GM19351 (cell line): Measurements from ENCODE around the gene ARAP1.
"Not testable (repeated sequence)": the region's sequence is repeated elsewhere in the genome, so short reads cannot be mapped to it uniquely, and the experiment has no call there.

ENCODE experiments used
- ATAC-seq: cut with Tn5 transposase; IDR thresholded peaks from one replicate; pipeline ENCODE4 v1.9.1; 2021; ENCODE audit warnings: mild to moderate bottlenecking, moderate library complexity; ENCODE audit not compliant: unreplicated experiment

Gene ARAP1

DNA sequence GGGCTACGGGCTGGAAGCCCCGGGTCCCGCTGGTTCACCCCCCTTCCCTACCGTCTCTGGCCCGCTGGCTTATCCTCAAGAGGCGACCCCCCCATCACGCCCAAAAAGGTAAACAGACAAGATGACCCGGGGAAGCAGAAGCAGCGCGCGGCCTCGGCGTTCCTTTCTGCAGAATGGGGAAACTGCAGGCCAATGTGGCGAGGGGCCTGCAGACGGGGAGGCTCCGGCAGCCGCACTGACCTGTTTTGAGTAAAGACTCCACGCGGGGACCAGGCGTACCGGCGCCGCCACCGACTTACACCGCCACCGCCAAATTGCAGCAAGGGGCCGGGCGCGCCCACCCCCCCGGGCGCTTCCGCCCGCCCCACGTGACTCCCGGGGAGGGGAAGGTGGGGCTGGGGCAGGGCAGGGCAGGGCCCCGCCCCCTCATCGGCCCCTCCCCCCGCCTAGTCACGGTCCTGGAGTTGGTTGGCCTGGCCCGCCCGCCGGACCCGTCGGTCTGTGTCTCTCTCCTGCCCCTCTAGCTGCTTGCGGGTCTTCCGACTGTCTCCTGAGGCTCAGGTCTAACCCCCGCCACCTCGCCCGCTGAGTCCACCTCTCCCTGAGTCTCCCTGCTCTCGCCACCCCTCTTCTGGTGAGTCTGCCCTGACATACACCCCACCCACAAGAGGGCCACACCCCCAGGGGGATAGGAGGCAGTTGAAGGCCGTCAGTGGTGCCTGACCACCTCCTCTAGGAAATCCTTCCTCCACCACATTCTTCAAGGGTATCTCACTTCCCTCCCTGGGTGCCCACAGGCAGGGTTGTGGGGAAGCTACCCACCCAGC lies at the start of gene ARAP1:
TSS of gene ARAP1 (minus strand) at position 321 of the 827 bp plus-strand sequence. CDS start 25,280 bp downstream, outside the sequence.
- peak; percentile 78 for ATAC-seq

DNA sequence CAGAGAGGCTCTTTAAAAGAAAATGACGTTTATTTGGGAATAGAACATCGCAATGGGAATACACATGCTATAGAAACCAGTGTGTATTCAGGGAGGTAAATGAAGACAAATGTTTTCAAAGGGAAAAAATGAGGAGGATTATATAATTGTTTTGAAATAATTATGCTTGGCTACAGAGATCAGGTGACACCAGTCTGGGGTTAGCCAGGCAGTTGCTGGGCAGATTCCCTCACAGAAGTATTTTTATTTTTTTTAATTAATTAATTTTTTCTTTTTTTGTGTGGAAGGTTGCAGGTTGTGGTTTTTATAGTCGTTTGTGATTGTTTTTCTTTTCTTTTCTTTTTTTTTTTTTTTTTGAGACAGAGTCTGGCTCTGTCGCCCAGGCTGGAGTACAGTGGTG lies 47.2 kb upstream of the ARAP1 start:
- no peak for ATAC-seq

DNA sequence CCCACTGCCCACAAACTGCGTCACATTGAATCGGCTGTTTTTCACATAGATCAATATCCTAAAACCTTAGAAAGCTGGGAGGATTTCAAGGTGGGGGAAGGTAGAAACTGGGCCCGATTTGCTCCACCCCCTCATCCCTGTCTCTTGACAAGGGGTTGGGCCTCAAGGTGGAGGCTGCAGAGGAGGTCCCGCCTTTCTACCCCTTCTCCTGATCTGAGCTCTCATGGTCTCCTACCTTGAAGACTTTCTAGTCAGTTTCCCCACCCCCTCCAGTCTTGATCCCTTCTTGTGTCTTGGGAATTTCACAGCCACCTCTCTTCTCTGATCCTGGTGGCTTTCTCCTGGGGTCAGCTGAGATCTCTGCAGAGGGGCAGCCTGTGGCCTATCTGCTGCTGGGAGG lies 46.2 kb upstream of the ARAP1 start:
- no peak for ATAC-seq

DNA sequence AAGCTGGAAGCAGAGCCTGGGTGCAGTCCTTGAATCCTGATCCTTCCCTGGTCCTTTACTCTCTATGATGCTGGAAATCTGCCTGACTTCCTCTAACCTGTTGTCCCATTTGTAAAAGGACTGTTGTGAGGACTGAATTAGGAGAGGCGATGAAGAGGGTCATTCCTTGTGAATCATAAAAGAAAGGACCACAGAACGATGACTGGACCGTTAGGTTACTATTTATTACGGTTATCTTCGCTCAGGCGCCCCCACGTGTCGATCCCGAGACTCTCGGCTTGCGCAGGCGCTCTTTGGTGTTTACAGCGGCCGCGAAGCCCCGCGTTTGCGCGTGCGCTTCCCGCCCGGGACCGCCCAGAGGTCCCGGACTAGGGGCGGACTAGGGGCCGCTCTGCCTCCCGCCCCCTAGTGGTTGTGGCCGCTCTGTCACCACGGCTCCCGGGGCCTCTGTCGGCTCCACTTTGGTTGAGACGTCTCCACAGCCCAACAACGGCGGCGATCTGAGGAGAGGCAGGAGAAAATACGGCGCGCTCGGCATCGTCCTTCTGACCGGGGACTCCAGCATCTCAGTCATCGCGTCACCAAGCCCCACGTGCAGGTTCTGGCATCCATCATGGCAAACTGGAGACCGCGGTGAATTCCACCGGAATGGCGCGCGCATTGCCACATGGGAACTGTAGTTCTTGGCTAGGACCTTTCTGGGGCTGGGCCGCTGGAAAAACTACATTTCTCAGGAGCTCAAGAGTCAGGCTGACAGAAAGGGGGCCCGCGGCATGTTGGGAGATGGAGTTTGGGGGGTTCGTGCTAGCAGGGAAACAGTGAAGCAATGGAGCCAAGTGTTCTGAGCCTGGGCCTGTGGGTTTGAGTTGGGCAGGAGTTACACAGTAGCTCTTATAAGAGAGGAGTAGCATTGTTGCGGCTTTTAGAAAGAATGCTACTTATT lies 41.5 kb upstream of the ARAP1 start, which contains the start of gene STARD10:
TSS of gene STARD10 (minus strand) at position 623 of the 943 bp plus-strand sequence. CDS start 12,866 bp downstream, outside the sequence.
- ATAC-seq: peak; percentile 92

DNA sequence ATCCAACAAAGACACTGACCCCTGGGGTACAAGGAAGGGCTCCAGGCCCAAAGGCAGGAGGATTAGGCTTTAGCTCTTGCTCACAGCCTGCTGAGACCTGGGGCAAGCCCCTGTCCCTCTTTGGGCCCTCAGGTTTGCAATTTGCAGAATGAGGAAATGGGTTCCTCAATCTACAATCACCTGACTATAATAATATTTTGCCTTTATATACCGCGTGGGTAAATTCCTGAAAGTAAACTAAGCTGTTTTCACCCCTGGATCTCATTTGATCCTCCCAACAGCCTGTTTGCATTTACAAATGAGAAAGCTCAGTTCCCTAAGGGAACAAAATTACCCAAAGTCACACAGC lies 40.8 kb upstream of the ARAP1 start:
- no peak for ATAC-seq

DNA sequence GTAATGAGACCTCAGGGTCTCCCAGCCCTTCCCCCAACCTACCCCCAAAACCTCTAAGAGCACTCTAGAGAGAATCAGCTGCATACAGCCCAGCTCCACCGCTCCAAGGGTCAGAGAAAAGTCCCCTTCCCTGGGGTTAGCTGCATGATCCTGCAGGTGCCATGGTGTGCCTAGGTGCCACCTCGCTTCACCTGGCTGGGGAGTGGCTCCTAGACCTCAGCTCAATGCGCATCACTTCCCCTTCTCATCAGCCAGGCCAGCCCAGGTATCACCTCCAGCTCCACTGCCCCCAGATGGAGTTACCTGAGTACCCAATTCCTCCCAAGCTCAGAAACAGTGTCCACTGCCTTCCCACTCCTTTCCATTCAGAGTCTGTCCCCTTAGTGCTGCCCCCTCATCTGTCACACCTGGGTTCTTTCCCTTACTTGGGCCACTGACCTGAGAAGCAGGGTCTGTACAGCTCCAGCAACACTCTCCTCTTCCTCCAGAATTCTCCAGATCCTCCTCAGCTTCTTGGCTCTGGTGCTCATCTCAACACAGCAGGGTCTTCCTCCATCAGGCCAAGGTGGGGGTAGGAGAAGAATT lies 40.3 kb upstream of the ARAP1 start:
- no peak for ATAC-seq

DNA sequence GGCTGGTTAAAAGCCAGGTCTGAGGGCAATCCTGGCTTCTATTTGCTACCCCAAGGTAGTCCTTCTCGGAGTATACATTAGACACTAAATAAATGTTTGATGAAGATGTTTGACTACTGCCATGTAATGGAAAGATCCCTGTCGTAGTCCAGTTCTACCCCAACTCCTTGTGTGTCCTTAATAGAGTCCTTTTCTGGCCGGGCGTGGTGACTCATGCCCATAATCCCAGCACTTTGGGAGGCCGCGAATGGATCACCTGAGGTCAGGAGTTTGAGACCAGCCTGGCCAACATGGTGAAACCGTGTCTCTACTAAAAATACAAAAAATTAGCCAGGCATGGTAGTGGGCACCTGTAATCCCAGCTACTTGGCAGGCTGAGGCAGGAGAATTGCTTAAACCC lies 39.0 kb upstream of the ARAP1 start:
- not testable (repeated sequence) for ATAC-seq

DNA sequence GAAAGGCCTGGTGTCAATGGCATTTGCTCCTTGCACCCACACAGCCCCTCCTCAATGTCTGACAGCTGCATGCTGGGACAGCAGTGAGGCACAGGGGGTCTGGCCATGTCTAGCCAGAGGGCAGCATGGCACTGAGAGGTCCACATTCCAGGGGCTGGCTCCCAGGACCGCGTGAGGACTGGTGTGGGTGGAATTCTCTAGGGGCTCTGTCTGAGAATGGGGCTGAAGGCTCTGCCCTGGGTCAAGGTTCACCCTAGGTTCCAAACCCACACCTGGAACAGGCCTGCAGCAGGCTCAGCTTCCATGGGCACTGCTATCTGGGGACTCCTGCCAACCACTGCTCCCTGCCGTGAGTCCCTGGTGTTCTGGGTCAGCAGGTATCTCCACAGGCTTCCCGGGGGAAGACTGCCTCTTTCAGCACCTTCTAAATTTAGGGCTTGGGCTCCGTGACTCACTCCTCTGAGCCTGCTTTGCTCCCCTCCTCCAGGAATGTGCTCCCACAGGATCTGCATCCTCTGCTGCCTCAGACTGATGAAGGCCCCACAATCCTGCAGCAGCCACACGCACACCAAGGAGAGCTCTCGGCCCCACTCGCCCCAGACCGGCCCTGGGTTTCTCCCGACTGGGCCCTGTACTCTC lies 37.4 kb upstream of the ARAP1 start:
- no peak for ATAC-seq

DNA sequence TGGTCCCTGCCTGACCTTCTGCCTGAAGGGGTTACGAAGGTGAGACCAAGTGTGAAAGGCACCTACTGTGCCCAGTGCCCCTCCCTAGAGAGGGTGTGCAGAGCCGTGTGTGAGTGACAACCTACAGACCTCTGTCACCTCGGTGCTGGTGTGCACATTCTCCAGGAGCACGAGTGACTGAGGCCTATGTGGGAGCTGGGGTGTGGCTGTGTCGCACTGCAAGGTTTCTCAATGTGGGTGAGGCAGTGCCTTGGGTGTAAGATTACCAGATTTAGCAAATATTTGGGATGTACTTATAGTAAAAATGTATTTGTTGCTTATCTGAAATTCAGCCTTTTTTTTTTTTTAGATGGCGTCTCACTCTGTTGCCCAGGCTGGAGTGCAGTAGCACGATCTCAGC lies 36.0 kb upstream of the ARAP1 start:
- no peak for ATAC-seq

DNA sequence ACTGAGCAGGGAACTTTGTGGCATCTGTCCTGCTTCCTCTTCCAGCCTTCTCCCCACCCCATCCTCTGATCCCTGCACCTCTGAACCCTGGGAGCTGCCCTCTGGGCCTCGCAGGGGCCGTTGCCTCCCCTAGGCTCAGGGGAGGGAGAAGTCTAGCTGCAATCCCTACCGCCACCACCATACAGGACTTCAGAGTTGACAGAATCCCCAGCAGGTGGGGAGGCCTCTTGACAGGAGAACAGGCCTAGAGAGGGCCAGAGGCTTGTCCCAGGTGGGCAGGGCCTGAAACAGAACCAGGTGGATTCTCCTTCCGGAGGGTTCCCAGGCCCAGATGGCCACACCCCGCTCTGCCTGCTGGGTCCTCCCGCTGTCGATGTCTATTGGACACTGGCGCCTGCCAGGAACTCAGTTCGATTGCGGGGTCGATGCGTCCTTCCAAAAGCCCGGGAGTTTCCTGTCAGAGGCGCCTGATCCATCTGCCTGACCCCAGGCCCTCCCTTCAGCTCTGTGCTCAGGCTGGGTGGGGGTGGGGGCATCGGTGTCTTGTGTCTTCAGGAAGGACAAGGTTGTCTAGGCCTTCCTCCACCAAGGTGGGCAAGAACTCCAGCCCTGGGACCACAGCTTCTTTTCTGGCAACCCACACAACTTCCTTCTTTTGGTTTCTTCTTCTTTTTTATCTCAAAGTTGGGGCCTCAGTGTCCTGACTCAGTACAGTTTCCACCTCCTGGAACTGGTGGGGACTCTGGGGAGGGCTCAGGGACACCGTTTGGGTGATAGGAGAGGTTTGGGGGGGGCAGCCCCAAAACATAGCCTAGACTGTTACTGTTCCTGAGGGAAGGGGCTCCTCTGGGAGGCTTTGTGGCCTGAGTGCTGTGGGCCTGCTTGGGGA lies 35.3 kb upstream of the ARAP1 start:
- peak; percentile 75 for ATAC-seq

DNA sequence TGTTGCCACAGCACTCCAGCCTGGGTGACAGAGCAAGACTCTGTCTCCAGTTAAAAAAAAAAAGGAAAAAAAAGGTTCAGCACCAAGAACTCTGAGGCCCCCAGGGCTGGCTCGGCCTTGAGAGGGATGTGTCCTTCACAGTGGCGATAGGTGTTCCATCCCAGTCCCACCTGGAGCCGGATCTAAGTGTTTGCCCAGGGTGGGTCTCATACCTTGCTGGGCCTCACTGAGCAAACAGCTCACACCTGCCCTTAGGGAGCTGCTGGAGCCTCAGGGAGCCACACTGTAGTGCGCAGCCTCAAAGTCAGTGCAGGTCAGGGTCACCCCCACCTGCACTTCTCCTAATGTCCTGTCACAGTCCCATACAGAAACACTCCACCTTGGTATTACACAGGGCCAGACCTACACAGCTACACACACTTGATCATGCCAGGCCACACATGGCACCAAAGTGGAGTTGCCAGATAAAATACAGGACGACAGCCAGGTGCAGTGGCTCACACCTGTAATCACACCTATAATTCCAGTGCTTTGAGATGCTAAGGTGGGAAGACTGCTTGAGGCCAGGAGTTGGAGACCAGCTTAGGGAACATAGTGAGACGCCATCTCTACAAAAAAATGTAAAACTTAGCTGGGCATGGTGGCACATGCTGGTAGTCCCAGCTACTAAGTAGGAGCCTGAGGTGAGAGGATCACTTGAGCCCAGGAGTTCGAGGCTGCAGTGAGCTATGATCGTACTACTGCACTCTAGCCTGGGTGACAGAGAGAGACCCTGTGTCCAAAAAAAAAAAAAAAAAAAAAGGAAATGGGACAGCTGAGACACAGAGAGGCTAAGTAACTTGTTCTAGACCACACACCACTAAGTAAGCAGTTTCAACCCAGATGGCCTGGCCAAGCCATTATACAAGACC lies 34.4 kb upstream of the ARAP1 start:
- ATAC-seq: peak; percentile 18

DNA sequence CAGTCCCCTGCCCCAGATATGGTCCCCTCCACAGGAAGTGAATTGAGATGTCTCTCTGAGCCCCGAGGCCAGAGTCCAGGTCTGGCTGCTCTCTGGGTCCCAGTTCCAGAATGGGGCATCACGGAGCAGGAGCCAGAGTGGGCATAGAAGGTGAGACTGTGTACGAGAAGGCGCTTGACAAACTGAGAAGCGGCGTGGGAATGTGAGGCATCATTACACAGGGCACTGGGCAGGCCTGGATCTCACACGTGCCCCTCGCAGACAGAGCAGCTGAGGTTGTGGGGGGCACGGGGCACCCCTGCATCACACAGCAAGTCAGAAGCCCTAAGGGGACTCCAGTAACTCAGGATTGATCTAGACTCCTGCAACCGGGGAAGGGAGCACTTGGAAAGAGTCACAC lies 32.5 kb upstream of the ARAP1 start:
- no peak for ATAC-seq

DNA sequence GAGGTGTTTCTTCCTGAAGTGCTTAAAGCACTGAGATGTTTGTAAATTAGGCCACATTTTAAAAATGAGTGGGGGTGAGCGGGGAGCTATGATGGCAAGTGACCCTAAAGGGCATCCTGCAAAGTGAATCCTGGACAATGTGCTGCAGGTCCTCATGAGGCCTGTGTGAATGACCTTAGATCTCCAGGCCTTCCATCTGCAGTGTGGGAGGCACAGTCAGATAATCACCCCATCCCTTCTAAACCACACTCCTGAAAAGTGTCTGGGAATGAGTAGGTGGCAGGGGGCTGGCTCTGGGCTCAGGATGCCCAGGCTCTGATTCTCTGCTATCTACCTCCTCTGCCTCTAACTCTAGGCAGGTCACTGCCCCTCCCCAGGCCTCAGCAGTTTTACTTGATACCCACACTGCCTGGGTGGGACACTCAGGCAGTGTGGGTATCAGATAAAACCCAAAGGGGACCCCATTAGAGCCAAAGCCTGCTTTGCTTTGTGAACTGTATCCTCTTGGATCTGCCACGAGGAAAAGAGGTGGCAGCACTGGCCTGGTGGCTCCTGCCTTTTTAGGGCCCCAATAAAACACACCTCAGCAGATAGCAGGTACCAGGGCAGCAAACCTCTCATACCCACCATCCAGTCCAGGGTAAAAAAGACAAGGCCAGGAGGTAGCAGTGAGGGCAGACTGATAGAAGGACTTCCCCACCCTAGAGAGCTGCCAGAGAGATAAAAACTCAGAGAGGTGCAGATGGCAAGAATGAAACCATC lies 31.1 kb upstream of the ARAP1 start:
- no peak for ATAC-seq

DNA sequence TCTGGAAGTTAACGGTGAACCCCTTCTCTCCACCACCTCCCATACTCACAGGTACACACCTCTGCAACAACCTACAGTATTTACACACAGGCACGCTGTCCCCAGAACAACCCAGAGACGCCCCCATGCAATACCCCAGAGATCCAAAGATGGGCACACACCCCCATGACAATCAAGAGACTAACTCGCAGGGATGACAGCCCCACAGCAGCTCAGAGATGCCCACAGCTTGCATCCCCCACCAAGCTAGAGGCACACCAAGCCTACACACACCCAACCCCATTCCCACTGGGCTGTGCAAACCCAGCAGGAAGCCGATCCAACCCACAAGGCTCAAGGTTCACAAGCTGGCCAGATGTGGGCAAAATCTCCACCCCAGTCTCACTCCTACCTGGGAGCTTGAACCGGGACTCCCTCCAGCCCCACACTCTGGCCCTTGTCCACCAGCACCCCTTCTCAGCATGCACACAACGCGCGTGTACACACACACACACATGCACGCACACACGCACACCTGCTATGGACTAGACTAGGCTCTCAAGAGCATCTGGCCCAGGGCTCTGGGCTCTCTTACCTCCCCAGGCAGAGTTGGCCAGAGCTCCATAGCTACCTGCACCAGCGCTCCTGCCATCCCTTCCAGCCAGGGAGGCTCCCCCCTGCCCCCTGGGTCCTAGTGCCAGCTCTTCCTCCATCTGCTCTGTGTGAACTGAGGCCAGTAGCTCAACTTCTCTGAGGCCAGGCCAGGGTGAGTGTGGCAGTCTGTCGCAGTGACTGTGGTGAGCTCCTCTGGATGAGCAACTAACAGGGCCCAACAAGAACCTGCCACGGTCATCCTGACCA lies 30.1 kb upstream of the ARAP1 start:
- ATAC-seq: no peak

DNA sequence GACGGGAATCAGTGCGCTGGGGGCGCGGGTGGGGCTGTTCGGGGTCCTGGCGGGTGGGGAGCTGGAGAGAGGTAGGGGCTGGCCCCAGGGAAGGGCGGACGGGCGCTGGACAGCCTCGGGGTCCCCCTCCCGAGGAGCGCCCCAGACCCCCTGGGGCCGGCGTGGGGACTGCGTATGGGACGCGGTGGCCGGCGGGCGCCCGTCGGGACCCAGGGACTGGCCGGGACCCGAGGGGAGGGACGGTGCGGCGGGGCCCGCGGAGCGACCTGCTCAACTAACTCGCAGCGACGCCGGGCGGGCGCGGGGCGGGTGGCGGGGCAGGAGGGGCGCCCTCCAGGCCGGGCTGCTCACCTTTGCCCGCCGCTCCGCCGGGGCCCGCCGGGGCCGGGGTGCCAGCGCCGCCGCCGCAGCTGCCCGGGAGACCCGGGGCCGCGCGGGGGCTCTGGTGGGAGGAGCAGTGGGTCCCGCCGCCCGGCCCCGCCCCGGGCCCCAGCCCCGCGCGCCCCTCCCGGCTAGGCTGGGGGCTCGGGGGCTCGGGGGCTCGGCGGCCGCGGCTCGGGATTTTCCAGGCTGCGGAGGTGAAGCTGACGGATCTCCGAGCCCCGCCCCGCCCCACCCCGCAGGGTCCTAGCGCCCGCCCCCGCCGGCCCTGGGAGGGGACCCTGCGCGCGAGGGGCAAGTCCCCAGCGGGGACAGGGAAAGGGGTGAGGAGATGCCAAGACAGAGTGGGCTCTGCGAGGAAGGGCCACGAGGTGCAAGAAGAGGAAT lies 29.3 kb upstream of the ARAP1 start:
- no peak for ATAC-seq

DNA sequence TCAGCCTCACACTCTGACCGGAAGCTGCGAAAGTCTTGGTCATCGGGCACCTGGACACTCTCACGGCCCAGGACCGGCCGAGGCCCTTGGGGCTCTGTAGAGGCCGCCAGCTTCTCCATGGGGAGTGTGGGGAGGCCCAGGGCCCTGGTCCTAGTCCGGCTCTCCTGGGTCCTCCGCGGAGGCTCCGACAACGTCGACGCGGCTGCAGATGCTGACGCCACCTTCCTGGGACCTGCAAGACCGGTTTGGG lies 28.8 kb upstream of the ARAP1 start:
- ATAC-seq: no peak
